ENCODE results near the gene NWD2. TPM values are rescaled to one million over a fixed set of nuclear protein-coding genes. Genes with fewer than 3 reads are reported as not detected.

Gene NWD2
- polyA plus RNA-seq, 1 experiment = not detected

GRCh38 chr4:37471093-37471492, 226.6 kb downstream of the NWD2 start:
- POLR2A ChIA-PET = no interaction called here
- H3K36me3 ChIP-seq (ENCODE audit: control insufficient read depth, insufficient read depth, low read length) = no peaks in the 10 kb centered on the region
- no peak for DNase-seq (ENCODE audit: low read depth)
- TF ChIP-seq CTCF (IDR thresholded peaks at IDR 0.05; ENCODE audit: insufficient read depth, low read depth, low read length) = no peak
- no peaks in the 10 kb centered on the region for H3K27me3 ChIP-seq (ENCODE audit: control insufficient read depth, insufficient read depth, low read length)
- no peak overlapping the region for H3K4me3 ChIP-seq (ENCODE audit: low read depth, low read length)
- CTCF ChIA-PET = interaction anchor here (0.6 kb wide), 2 partner anchors 49 to 650 kb away, joined by 3 read pairs; no protein-coding TSS in a partner anchor

- ChIA-PET POLR2A (no interaction called here), CTCF (interaction anchor here (0.6 kb wide), 1 partner anchor 651 kb away, joined by 3 read pairs; no protein-coding TSS in a partner anchor)
- no peak for TF ChIP-seq CTCF (IDR thresholded peaks at IDR 0.05; ENCODE audit: insufficient read depth, low read depth, low read length)
- Histone ChIP-seq H3K27me3 (ENCODE audit: control insufficient read depth, insufficient read depth, low read length) (no peaks in the 10 kb centered on the region), H3K36me3 (ENCODE audit: control insufficient read depth, insufficient read depth, low read length) (no peaks in the 10 kb centered on the region), H3K4me3 (ENCODE audit: low read depth, low read length) (no peak overlapping the region)
- no peak for DNase-seq (ENCODE audit: low read depth)
Observed at GRCh38 chr4:37471971-37472370, 227.4 kb downstream of the NWD2 start.

GRCh38 chr4:37473807-37474206, 229.3 kb downstream of the NWD2 start:
- Histone ChIP-seq H3K27me3 (ENCODE audit: control insufficient read depth, insufficient read depth, low read length) (no peaks in the 10 kb centered on the region), H3K4me3 (ENCODE audit: low read depth, low read length) (no peak overlapping the region), H3K36me3 (ENCODE audit: control insufficient read depth, insufficient read depth, low read length) (no peaks in the 10 kb centered on the region)
- no peak for DNase-seq (ENCODE audit: low read depth)
- POLR2A ChIA-PET = no interaction called here
- TF ChIP-seq CTCF (IDR thresholded peaks at IDR 0.05; ENCODE audit: insufficient read depth, low read depth, low read length) = no peak
- CTCF ChIA-PET = no interaction called here

GRCh38 chr4:37475087-37475486, 230.5 kb downstream of the NWD2 start:
- Histone ChIP-seq H3K4me3 (ENCODE audit: low read depth, low read length) (no peak overlapping the region), H3K27me3 (ENCODE audit: control insufficient read depth, insufficient read depth, low read length) (no peaks in the 10 kb centered on the region), H3K36me3 (ENCODE audit: control insufficient read depth, insufficient read depth, low read length) (no peaks in the 10 kb centered on the region)
- CTCF ChIA-PET = no interaction called here
- DNase-seq (ENCODE audit: low read depth) = no peak
- no peak for TF ChIP-seq CTCF (IDR thresholded peaks at IDR 0.05; ENCODE audit: insufficient read depth, low read depth, low read length)
- POLR2A ChIA-PET = no interaction called here

GRCh38 chr4:37475776-37476175, 231.2 kb downstream of the NWD2 start:
- no peak for DNase-seq (ENCODE audit: low read depth)
- CTCF ChIA-PET = interaction anchor here (1.0 kb wide), 1 partner anchor 74 kb away, joined by 4 read pairs; no protein-coding TSS in a partner anchor
- no peak for TF ChIP-seq CTCF (IDR thresholded peaks at IDR 0.05; ENCODE audit: insufficient read depth, low read depth, low read length)
- H3K27me3 ChIP-seq (ENCODE audit: control insufficient read depth, insufficient read depth, low read length) = no peaks in the 10 kb centered on the region
- no peaks in the 10 kb centered on the region for H3K36me3 ChIP-seq (ENCODE audit: control insufficient read depth, insufficient read depth, low read length)
- POLR2A ChIA-PET = no interaction called here
- H3K4me3 ChIP-seq (ENCODE audit: low read depth, low read length) = no peak overlapping the region
